Heart left ventricle (tissue), 16 donors: Measurements from ENCODE around the gene FLT3LG. TPM values are rescaled to one million over a fixed set of nuclear protein-coding genes. Genes with fewer than 3 reads are reported as not detected.

Experiments used
- ATAC-seq, 4 donors: fragments of 200-7000 bp; cut with Tn5 transposase; one replicate each; pipeline ENCODE4 v1.9.1; 2020 to 2022; ENCODE audit warnings: moderate library complexity in 4 of 4, mild to moderate bottlenecking in 3 of 4, moderate number of reproducible peaks in 1 of 4
- DNase-seq, 5 donors: peaks; one replicate each; pipeline ENCODE4 v3.0.0-alpha.2; 2020
- H3K27ac ChIP-seq, 12 donors: fragments of 200-600 bp; sonication (generic) in 4 of 12; one replicate each; pipeline versions ENCODE4 v1.5.0 to v1.8.0; 2016 to 2022; ENCODE audit warnings: mild to moderate bottlenecking in 2 of 12
- H3K27me3 ChIP-seq, 9 donors: fragments of 200-600 bp; sonication (generic) in 2 of 9; one replicate each; pipeline versions ENCODE4 v1.5.1 to v1.8.0; 2016 to 2022; ENCODE audit warnings: mild to moderate bottlenecking in 3 of 9
- H3K36me3 ChIP-seq, 9 donors: fragments of 200-600 bp; sonication (generic) in 2 of 9; one replicate each; pipeline versions ENCODE4 v1.5.0 to v1.8.0; 2018 to 2022; ENCODE audit warnings: mild to moderate bottlenecking in 2 of 9
- H3K4me1 ChIP-seq, 12 donors: fragments of 200-600 bp; sonication (generic) in 4 of 12; one replicate each; pipeline versions ENCODE4 v1.5.0 to v1.8.0; 2016 to 2022; ENCODE audit warnings: mild to moderate bottlenecking in 3 of 12
- H3K4me3 ChIP-seq, 12 donors: fragments of 200-600 bp; sonication (generic) in 4 of 12; one replicate each; pipeline versions ENCODE4 v1.5.0 to v1.8.0; 2017 to 2022; ENCODE audit warnings: mild to moderate bottlenecking in 9 of 12, moderate library complexity in 4 of 12
- H3K9me3 ChIP-seq, 12 donors: fragments of 200-600 bp; sonication (generic) in 4 of 12; one replicate each; pipeline versions ENCODE4 v1.5.0 to v1.8.0; 2016 to 2022; ENCODE audit warnings: mild to moderate bottlenecking in 1 of 12
- POLR2A ChIP-seq, 2 donors: fragments of 450-650 bp; IDR thresholded peaks; one replicate each; pipeline ENCODE4 v1.6.1; 2017; ENCODE audit warnings: antibody characterized with exemption in 2 of 2, mild to moderate bottlenecking in 2 of 2, moderate library complexity in 2 of 2
- whole genome bisulfite sequencing, 4 donors: extraction: QIAGEN DNeasy Blood & Tissue Kit in 2 of 4; methylation state at CpG; one replicate each; pipeline versions ENCODE4 v1.1.5 to v1.1.7; 2013 to 2018; 5-methylcytosine and 5-hydroxymethylcytosine counted together
- intact Hi-C, 10 donors: fragments of 100-400 bp; cut with DNase I; formaldehyde crosslinking; loops; one replicate each; pipeline versions ENCODE4 v1.11.1 to v1.14.2; 2022
- polyA plus RNA-seq, 2 donors: library from polyadenylated mRNA; stranded (reverse); fragments of 200-250 nt; gene quantifications; one replicate each; pipeline ENCODE4 v1.2.3, GENCODE V29; 2013
- total RNA-seq, 9 donors: library from RNA; depleted of rRNA in 2 of 9; stranded (reverse); fragments of >200 nt in 2 of 9; fragmentation: NEBNext Ultra II Directional in 3 of 9; extraction: Animal tissue kit (Norgen Biotek cat#: 25700) in 3 of 9; gene quantifications; one replicate each; pipeline versions ENCODE4 v1.1.0 to v1.2.4, GENCODE V29; 2016 to 2023
- TF ChIP-seq, protein P1 (sequence below), 12 donors: fragments of 200-600 bp; sonication (generic) in 4 of 12; IDR thresholded peaks; one replicate each; pipeline versions ENCODE4 v1.5.0 to v1.8.0; 2018 to 2022; ENCODE audit warnings: antibody characterized with exemption in 12 of 12, mild to moderate bottlenecking in 5 of 12
- donor health status: ischemic (EF 13 %, LVEDD 7.1; RV severe dilation, severe dysfunction).
- donor health status: healthy with polysubstance abuse.
- donor health status: DM: no; HTN: yes; CAD: no.
- donor health status: DM: no; HTN: no; CAD: no.
- donor health status: ischemic (EF 25% LVEDD 6.9; RV normal size, moderate dysfunction).
- donor health status: ischemic (EF 25% LVEDD 5.7; RV mildly dilated, moderate dysfunction).
- donor health status: healthy.
- donor health status: DM: yes; HTN: yes; CAD: no.
- donor health status: ischemic (EF 35%, LVEDD 5.7; RV mildly dilated, moderate dysfunction).
- donor health status: nonischemic (EF 11% LVEDD 7.7; RV severe dilation, severe dysfunction).
- donor health status: DM: yes; HTN: yes; CAD: no.
- donor health status: PGD.
- donor health status: ischemic (EF 29% LVEDD 5.4; RV normal size, mild dysfunction).
- donor health status: nonischemic (EF 23%, LVEDD 6.1; RV moderate dilation, normal function).

FLT3LG gene
- total and polyA plus RNA-seq, 11 donors, result 1.7 to 13.4 (median 2.6) TPM

DNA sequence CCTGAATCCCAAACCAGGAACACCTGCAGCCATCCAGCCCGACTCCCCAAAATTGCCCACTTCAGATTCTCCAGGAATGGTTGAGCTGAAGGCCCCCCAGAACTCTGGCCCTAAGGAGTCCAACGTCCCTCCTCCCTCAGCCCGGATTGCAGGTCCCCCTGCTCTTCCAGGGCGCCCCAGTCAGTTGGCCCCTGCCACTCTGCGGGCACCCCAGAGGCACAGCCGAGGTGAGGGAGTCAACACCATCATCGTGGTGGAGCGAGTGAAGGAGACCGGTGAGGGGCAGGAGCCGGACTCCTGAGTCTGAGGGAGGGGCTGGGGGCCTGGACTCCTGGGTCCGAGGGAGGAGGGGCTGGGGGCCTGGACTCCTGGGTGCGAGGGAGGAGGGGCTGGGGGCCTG lies 46.7 kb upstream of the FLT3LG start:
- ATAC-seq, result no peak
- H3K4me3 ChIP-seq, result no peak overlapping the region
- intact Hi-C loops, result no loop called here
- 39 to 81% (median 60%) methylated on average over 8 to 12 of the region's 12 CpGs for WGBS, 4 donors
- no peaks in the 10 kb centered on the region for H3K36me3 ChIP-seq
- TF ChIP-seq, protein P1, sequence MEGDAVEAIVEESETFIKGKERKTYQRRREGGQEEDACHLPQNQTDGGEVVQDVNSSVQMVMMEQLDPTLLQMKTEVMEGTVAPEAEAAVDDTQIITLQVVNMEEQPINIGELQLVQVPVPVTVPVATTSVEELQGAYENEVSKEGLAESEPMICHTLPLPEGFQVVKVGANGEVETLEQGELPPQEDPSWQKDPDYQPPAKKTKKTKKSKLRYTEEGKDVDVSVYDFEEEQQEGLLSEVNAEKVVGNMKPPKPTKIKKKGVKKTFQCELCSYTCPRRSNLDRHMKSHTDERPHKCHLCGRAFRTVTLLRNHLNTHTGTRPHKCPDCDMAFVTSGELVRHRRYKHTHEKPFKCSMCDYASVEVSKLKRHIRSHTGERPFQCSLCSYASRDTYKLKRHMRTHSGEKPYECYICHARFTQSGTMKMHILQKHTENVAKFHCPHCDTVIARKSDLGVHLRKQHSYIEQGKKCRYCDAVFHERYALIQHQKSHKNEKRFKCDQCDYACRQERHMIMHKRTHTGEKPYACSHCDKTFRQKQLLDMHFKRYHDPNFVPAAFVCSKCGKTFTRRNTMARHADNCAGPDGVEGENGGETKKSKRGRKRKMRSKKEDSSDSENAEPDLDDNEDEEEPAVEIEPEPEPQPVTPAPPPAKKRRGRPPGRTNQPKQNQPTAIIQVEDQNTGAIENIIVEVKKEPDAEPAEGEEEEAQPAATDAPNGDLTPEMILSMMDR (IDR thresholded peaks at IDR 0.05), result no peak
- no peak for TF ChIP-seq POLR2A (IDR thresholded peaks at IDR 0.05)
- no peaks in the 10 kb centered on the region for H3K9me3 ChIP-seq
- H3K4me1 ChIP-seq, result peaks cover 0 to 39% (median 19%) of the 10 kb centered on the region in 12 donors
- peaks cover 61 to 99% (median 89%) of the 10 kb centered on the region in 9 donors for H3K27me3 ChIP-seq
- peak in 1 of 5 donors; percentile 13 for DNase-seq
- no peak overlapping the region for H3K27ac ChIP-seq

DNA sequence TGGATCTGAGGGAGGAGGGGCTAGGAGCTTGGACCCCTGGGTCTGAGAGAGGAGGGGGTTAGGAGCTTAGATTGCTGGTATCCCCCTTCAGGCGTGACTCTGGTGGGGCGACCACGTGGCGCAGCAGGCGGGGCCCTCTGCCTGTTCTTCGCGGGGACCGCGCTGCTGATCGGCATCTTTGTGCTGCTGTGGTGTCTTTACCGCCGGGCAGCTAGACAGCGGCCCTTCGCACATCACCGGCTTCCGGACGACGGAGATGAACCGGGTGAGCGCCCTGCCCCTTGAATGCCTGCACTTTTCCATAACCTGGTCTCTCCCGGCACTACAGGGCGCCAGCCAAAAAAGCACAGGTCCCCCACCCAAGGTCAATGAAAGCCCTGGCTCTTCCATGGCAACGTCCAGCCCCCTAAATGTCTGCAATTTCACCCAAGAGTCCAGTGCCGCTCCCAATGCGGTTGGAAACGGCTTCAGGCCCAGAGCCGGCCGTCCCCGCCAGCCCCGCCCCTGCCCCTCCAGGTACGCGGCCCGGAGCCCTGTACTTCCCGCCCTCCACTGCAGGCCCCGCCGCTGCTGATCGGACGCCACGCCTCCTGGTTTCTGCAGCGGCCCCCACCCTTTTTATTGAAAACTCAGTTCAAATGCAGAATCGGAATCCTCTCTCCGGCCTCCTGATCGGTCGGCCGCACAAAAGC lies 46.0 kb upstream of the FLT3LG start:
- DNase-seq, result no peak
- H3K36me3 ChIP-seq, result no peaks in the 10 kb centered on the region
- H3K27me3 ChIP-seq, result peaks cover 61 to 99% (median 89%) of the 10 kb centered on the region in 9 donors
- H3K4me1 ChIP-seq, result peaks cover 0 to 34% (median 13%) of the 10 kb centered on the region in 12 donors
- H3K27ac ChIP-seq, result no peak overlapping the region
- 1 to 2% (median 2%) methylated on average over 27 to 45 of the region's 45 CpGs for WGBS, 4 donors
- H3K4me3 ChIP-seq, result peak overlapping the region in 2 of 12 donors; percentile 4 to 17
- no peaks in the 10 kb centered on the region for H3K9me3 ChIP-seq
- TF ChIP-seq POLR2A (IDR thresholded peaks at IDR 0.05), result no peak
- TF ChIP-seq, protein P1 (IDR thresholded peaks at IDR 0.05), result no peak
- no peak for ATAC-seq
- intact Hi-C loops, result no loop called here

DNA sequence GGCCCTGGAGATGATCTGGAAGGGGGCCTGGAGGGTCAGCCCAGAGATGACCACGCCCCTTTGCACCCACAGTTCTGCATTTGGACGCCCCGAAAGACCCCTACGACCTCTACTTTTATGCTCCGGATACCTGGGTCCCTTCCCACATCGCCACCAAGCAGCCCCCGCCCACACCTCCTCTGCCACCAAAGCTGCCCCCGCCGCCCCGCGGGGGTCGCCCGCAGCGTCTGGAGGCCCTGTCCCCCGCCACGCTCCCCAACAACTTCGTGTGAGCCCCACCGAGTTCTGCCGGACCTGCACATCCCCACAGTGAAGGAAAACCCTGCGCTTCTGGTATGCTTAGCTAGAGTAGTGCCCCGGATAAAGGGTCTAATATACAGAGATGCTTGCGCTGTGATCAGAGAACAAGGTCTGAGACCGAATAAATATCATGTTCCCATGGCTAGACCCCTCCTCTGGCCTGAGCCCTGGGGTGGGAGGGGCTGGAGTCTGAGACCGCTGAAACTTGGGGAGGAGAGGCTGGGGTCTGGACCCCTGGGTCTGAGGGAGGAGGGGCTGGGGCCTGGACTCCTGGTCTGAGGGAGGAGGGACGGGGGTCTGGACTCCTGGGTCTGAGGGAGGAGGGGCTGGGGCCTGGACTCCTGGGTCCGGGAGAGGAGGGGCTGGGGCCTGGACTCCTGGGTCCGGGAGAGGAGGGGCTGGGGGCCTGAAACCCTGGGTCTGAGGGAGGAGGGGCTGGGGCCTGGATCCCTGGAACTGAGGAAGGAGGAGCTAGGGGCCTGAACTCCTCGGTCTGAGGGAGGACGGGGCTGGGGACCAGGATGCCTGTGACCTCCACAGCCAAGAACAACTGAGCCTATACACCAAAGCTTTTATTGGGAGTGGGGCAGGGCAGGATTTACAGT lies 45.2 kb upstream of the FLT3LG start:
- no peaks in the 10 kb centered on the region for H3K9me3 ChIP-seq
- peak overlapping the region in 1 of 12 donors; percentile 4 for H3K4me3 ChIP-seq
- no peak for ATAC-seq
- H3K36me3 ChIP-seq, result no peaks in the 10 kb centered on the region
- 11 to 14% (median 13%) methylated on average over 25 to 29 of the region's 29 CpGs for WGBS, 4 donors
- H3K4me1 ChIP-seq, result peaks cover 0 to 26% (median 6%) of the 10 kb centered on the region in 12 donors
- peaks cover 58 to 99% (median 89%) of the 10 kb centered on the region in 9 donors for H3K27me3 ChIP-seq
- DNase-seq, result no peak
- H3K27ac ChIP-seq, result no peak overlapping the region
- intact Hi-C loops, result no loop called here
- TF ChIP-seq, protein P1 (IDR thresholded peaks at IDR 0.05), result no peak
- no peak for TF ChIP-seq POLR2A (IDR thresholded peaks at IDR 0.05)

DNA sequence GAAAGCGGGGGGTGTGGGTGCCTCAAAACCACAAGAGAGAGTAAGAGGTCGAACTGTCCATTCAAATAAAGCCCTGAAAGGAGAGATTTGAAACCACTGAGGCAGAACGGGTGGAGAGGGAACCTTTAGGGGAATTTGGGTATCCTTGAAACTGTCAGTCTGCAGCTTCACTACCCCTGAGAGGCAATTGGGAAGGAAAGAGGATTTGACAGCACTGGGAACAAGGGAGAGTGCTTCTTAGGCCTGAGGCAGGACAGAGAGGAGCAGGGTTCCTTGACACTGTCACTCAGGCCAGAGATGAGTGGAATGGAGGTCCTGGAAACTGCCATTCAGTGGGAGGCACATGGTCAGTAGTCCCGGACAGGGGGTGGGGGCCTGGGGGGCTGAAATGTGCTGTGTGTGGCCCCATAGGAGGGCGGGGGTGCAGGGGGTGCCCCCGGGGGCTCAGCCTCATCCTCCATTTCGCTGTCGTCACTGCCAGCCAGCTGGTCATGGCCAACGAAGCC lies 43.8 kb upstream of the FLT3LG start:
- H3K4me3 ChIP-seq, result no peak overlapping the region
- H3K4me1 ChIP-seq, result peaks cover 0 to 25% (median 6%) of the 10 kb centered on the region in 12 donors
- 72 to 85% (median 81%) methylated on average over 7 to 9 of the region's 9 CpGs for WGBS, 4 donors
- peaks cover 62 to 98% (median 87%) of the 10 kb centered on the region in 9 donors for H3K27me3 ChIP-seq
- no peak overlapping the region for H3K27ac ChIP-seq
- H3K9me3 ChIP-seq, result no peaks in the 10 kb centered on the region
- TF ChIP-seq, protein P1 (IDR thresholded peaks at IDR 0.05), result no peak
- TF ChIP-seq POLR2A (IDR thresholded peaks at IDR 0.05), result no peak
- intact Hi-C loops, result loop anchor here in 1 of 10 donors (5.0 kb wide), 1 partner anchor 33 kb away; no protein-coding TSS in a partner anchor
- no peak for ATAC-seq
- H3K36me3 ChIP-seq, result no peaks in the 10 kb centered on the region
- DNase-seq, result no peak
